Measurements from ENCODE around the gene ZNF26.

ZNF26 gene

DNA sequence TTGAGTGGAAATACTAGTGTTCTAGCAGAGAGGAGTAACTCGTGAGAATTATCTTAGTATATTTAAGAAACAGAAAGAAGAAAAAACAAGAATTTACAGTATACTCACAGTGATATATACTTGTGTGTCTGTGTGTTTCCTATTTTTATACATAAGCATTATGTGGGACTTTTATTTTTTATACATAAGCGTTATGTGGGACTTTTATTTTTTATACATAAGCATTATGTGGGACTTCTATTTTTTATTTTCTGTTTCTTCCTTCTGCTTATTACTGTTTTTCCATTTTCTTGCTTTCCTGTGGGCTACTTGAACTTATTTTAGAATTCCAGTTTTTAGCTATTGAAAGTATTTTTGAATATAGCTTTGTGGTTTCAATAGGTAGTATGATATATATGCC, 87.7 kb downstream of the ZNF26 start:
- DNase-seq (ENCODE audit: low spot score), result no peak

Measured in kidney tubule cell (primary cell).